ENCODE data around the gene CENPV. TPM values are rescaled to one million over a fixed set of nuclear protein-coding genes. Genes with fewer than 3 reads are reported as not detected.
"Not testable (repeated sequence)": the region's sequence is repeated elsewhere in the genome, so short reads cannot be mapped to it uniquely, and the experiment has no call there.

Gene CENPV
- total and polyA plus RNA-seq, 5 donors from 2014 or later = 4.0 to 16.4 (median 9.3) TPM

- H3K36me3 Mint-ChIP-seq = peaks cover 19% of the 10 kb centered on the region
- H3K27me3 ChIP-seq (ENCODE audit: control insufficient read depth, insufficient read depth, low read length); H3K27ac Mint-ChIP-seq; H3K27me3 Mint-ChIP-seq; DNase-seq; H3K4me3 Mint-ChIP-seq; H3K9me3 Mint-ChIP-seq; H3K4me3 ChIP-seq (ENCODE audit: low read depth, low read length); H3K36me3 ChIP-seq (ENCODE audit: control insufficient read depth, insufficient read depth, low read length); H3K27ac ChIP-seq (ENCODE audit: insufficient read depth, low read length, poor library complexity, severe bottlenecking); H3K4me1 ChIP-seq (ENCODE audit: control insufficient read depth, insufficient read depth, low read length, poor library complexity, severe bottlenecking); H3K9me3 ChIP-seq (ENCODE audit: control insufficient read depth in 2 of 2, low read length in 2 of 2): not testable (repeated sequence)
- peak in 1 of 2 donors; percentile 59 for ATAC-seq (ENCODE audit: low read depth in 2 of 2)
- H3K4me1 Mint-ChIP-seq = peaks cover 13 to 23% (median 19%) of the 10 kb centered on the region in 4 donors
Observed at GRCh38 chr17:16296072-16296471, 57.2 kb downstream of the CENPV start.

GRCh38 chr17:16294560-16294959 lies 58.7 kb downstream of the CENPV start:
- peak overlapping the region in 2 of 3 donors; percentile 29 to 72 for H3K27ac Mint-ChIP-seq
- Histone ChIP-seq H3K27me3 (ENCODE audit: control insufficient read depth, insufficient read depth, low read length) (no peaks in the 10 kb centered on the region), H3K4me1 (ENCODE audit: control insufficient read depth, insufficient read depth, low read length, poor library complexity, severe bottlenecking) (peaks cover 7% of the 10 kb centered on the region), H3K4me3 (ENCODE audit: low read depth, low read length) (no peak overlapping the region), H3K27ac (ENCODE audit: insufficient read depth, low read length, poor library complexity, severe bottlenecking) (no peak overlapping the region), H3K9me3 (ENCODE audit: control insufficient read depth in 2 of 2, low read length in 2 of 2) (no peaks in the 10 kb centered on the region), H3K36me3 (ENCODE audit: control insufficient read depth, insufficient read depth, low read length) (no peaks in the 10 kb centered on the region)
- H3K9me3 Mint-ChIP-seq = no peaks in the 10 kb centered on the region
- H3K36me3 Mint-ChIP-seq = peaks cover 13% of the 10 kb centered on the region
- no peaks in the 10 kb centered on the region for H3K27me3 Mint-ChIP-seq
- no peak for ATAC-seq (ENCODE audit: low read depth in 2 of 2)
- DNase-seq = no peak
- H3K4me1 Mint-ChIP-seq = peaks cover 13 to 24% (median 18%) of the 10 kb centered on the region in 4 donors
- no peak overlapping the region for H3K4me3 Mint-ChIP-seq

- Histone ChIP-seq H3K36me3 (ENCODE audit: control insufficient read depth, insufficient read depth, low read length) (no peaks in the 10 kb centered on the region), H3K27ac (ENCODE audit: insufficient read depth, low read length, poor library complexity, severe bottlenecking) (no peak overlapping the region), H3K4me1 (ENCODE audit: control insufficient read depth, insufficient read depth, low read length, poor library complexity, severe bottlenecking) (peaks cover 12% of the 10 kb centered on the region), H3K27me3 (ENCODE audit: control insufficient read depth, insufficient read depth, low read length) (no peaks in the 10 kb centered on the region), H3K4me3 (ENCODE audit: low read depth, low read length) (no peak overlapping the region), H3K9me3 (ENCODE audit: control insufficient read depth in 2 of 2, low read length in 2 of 2) (no peaks in the 10 kb centered on the region)
- Mint-ChIP-seq H3K27ac (peak overlapping the region in 1 of 3 donors; percentile 29), H3K4me1 (peaks cover 13 to 27% (median 21%) of the 10 kb centered on the region in 4 donors), H3K36me3 (peaks cover 11% of the 10 kb centered on the region), H3K27me3 (no peaks in the 10 kb centered on the region), H3K4me3 (no peak overlapping the region), H3K9me3 (no peaks in the 10 kb centered on the region)
- no peak for ATAC-seq (ENCODE audit: low read depth in 2 of 2)
- DNase-seq = no peak
Observed at GRCh38 chr17:16293931-16294330, 59.3 kb downstream of the CENPV start.

Other genes with a start within 250 kb of the CENPV start
- gene NCOR1, start 137.9 kb downstream of the CENPV start, total RNA-seq = 216 TPM
- 10 to 100 TPM; 65.8 to 68.7 (median 67.0) TPM for gene NCOR1, start 137.9 kb downstream of the CENPV start, polyA plus RNA-seq
- gene PIGL, start 136.3 kb downstream of the CENPV start, total RNA-seq = 59.4 TPM
- gene PIGL, start 136.3 kb downstream of the CENPV start, polyA plus RNA-seq = 10 to 100 TPM in 3 of 4 donors, 1 to 10 TPM in 1; 8.7 to 12.0 (median 11.5) TPM
- 953 TPM for gene UBB, start 27.6 kb upstream of the CENPV start, total RNA-seq
- 1,000 to 10,000 TPM; 1,667 to 2,206 (median 1,950) TPM for gene UBB, start 27.6 kb upstream of the CENPV start, polyA plus RNA-seq
- gene TRPV2, start 62.1 kb upstream of the CENPV start, total RNA-seq = 125 TPM
- gene TRPV2, start 62.1 kb upstream of the CENPV start, polyA plus RNA-seq = 100 to 1,000 TPM in 3 of 4 donors, 10 to 100 TPM in 1; 99.4 to 142 (median 120) TPM
- 3.8 TPM for gene LRRC75A, start 138.7 kb upstream of the CENPV start, total RNA-seq
- 1 to 10 TPM; 1.5 to 3.5 (median 1.7) TPM for gene LRRC75A, start 138.7 kb upstream of the CENPV start, polyA plus RNA-seq
- gene ZNF287, start 215.7 kb upstream of the CENPV start, total RNA-seq = 5.4 TPM
- gene ZNF287, start 215.7 kb upstream of the CENPV start, polyA plus RNA-seq = 10 to 100 TPM in 3 of 4 donors, 1 to 10 TPM in 1; 8.1 to 14.4 (median 11.9) TPM